Measurements from ENCODE around the gene AMOTL2.

- TF ChIP-seq MAZ (CRISPR knock-in tag; conservative IDR thresholded peaks at IDR 0.05 in 1 of 2, IDR thresholded peaks at IDR 0.05 in 1 of 2) (no peak), EGR1 (conservative IDR thresholded peaks at IDR 0.05) (no peak), GMEB1 (CRISPR knock-in tag; IDR thresholded peaks at IDR 0.05) (no peak), GABPB2 (CRISPR knock-in tag; conservative IDR thresholded peaks at IDR 0.05) (no peak)
These were observed 14.7 kb upstream of the AMOTL2 start for GRCh38 chr3:134388788-134389485.

Data from K562 (cell line).